Tibial nerve (tissue), 4 donors: ENCODE results near the gene MAGI1. TPM values are rescaled to one million over a fixed set of nuclear protein-coding genes. Genes with fewer than 3 reads are reported as not detected.

Experiments
- DNase-seq, 2 donors: peaks; one replicate each; pipeline ENCODE4 v3.0.0-alpha.2; 2019; ENCODE audit warnings: low spot score in 2 of 2
- H3K27ac ChIP-seq, 4 donors: fragments of 200-600 bp; sonication (generic) in 3 of 4; one replicate each; pipeline ENCODE4 v1.5.1; 2017 to 2019; ENCODE audit warnings: mild to moderate bottlenecking in 1 of 4
- H3K27me3 ChIP-seq, 2 donors: fragments of 200-600 bp; sonication (generic) in 1 of 2; one replicate each; pipeline versions ENCODE4 v1.5.1 to v1.6.0; 2017 to 2019
- H3K36me3 ChIP-seq, 3 donors: fragments of 200-600 bp; sonication (generic); one replicate each; pipeline ENCODE4 v1.5.1; 2018 to 2019
- H3K4me1 ChIP-seq, 4 donors: fragments of 200-600 bp; sonication (generic) in 3 of 4; one replicate each; pipeline ENCODE4 v1.5.1; 2017 to 2019
- H3K4me3 ChIP-seq, 4 donors: fragments of 200-600 bp; sonication (generic) in 3 of 4; one replicate each; pipeline ENCODE4 v1.5.1; 2017 to 2019; ENCODE audit warnings: mild to moderate bottlenecking in 1 of 4, moderate library complexity in 1 of 4
- H3K9me3 ChIP-seq, 4 donors: fragments of 200-600 bp; sonication (generic) in 3 of 4; one replicate each; pipeline ENCODE4 v1.5.1; 2017 to 2019
- CTCF ChIP-seq, 5 experiments: fragments of 200-600 bp in 3 of 5; fragments of 450-650 bp in 2 of 5; sonication (generic) in 3 of 5; IDR thresholded peaks; one replicate each; pipeline ENCODE4 v1.5.1; 2016 to 2019; ENCODE audit warnings: antibody characterized with exemption in 5 of 5, mild to moderate bottlenecking in 3 of 5, moderate library complexity in 2 of 5
- EP300 ChIP-seq, 2 donors: sonication (generic); formaldehyde crosslinking; IDR thresholded peaks; one replicate each; pipeline ENCODE4 v1.6.1; 2017; ENCODE audit warnings: antibody characterized with exemption in 2 of 2, mild to moderate bottlenecking in 1 of 2
- POLR2A ChIP-seq, 2 donors: fragments of 450-650 bp; IDR thresholded peaks; one replicate each; pipeline ENCODE4 v1.6.1; 2017; ENCODE audit warnings: antibody characterized with exemption in 2 of 2, mild to moderate bottlenecking in 2 of 2, moderate library complexity in 2 of 2
- whole genome bisulfite sequencing, 2 donors: methylation state at CpG; one replicate each; pipeline ENCODE4 v1.1.5; 2018; 5-methylcytosine and 5-hydroxymethylcytosine counted together
- total RNA-seq, 4 donors: library from RNA; depleted of rRNA; stranded (reverse); fragments of >200 nt; gene quantifications; one replicate each; pipeline ENCODE4 v1.1.0, GENCODE V29; 2016

The MAGI1 gene
- total RNA-seq, 4 donors from 2014 or later, result 30.6 to 52.8 (median 36.1) TPM

GRCh38 chr3:65758438-65758837, 280.3 kb downstream of the MAGI1 start:
- H3K27ac ChIP-seq, result no peak overlapping the region
- WGBS, 2 donors, result 67 to 68% methylated on average over 5 of the region's 5 CpGs

GRCh38 chr3:65752636-65753035, 286.1 kb downstream of the MAGI1 start:
- no peaks in the 10 kb centered on the region for H3K27me3 ChIP-seq
- no peaks in the 10 kb centered on the region for H3K9me3 ChIP-seq
- TF ChIP-seq POLR2A (IDR thresholded peaks at IDR 0.05) (no peak), CTCF (IDR thresholded peaks at IDR 0.05) (no peak), EP300 (IDR thresholded peaks at IDR 0.05) (no peak)
- H3K4me3 ChIP-seq, result no peak overlapping the region
- H3K36me3 ChIP-seq, result no peaks in the 10 kb centered on the region
- DNase-seq, result no peak
- 92 to 96% methylated on average over 1 of the region's 1 CpG for WGBS, 2 donors
- H3K4me1 ChIP-seq, result no peaks in the 10 kb centered on the region
- no peak overlapping the region for H3K27ac ChIP-seq

More at GRCh38 chr3:65758438-65758837, 280.3 kb downstream of the MAGI1 start:
- DNase-seq, result no peak
- H3K9me3 ChIP-seq, result no peaks in the 10 kb centered on the region
- H3K4me3 ChIP-seq, result no peak overlapping the region
- H3K36me3 ChIP-seq, result no peaks in the 10 kb centered on the region
- no peaks in the 10 kb centered on the region for H3K27me3 ChIP-seq
- H3K4me1 ChIP-seq, result peaks cover 0 to 7% (median 0%) of the 10 kb centered on the region in 4 donors
- no peak for TF ChIP-seq POLR2A (IDR thresholded peaks at IDR 0.05)
- no peak for TF ChIP-seq CTCF (IDR thresholded peaks at IDR 0.05)

GRCh38 chr3:65751123-65751700, 287.5 kb downstream of the MAGI1 start:
- WGBS, 2 donors, result 54 to 55% methylated on average over 5 of the region's 5 CpGs
- H3K27ac ChIP-seq, result no peak overlapping the region
- H3K9me3 ChIP-seq, result no peaks in the 10 kb centered on the region
- no peaks in the 10 kb centered on the region for H3K36me3 ChIP-seq
- no peaks in the 10 kb centered on the region for H3K27me3 ChIP-seq
- peak; percentile 14 to 17 for DNase-seq
- no peaks in the 10 kb centered on the region for H3K4me1 ChIP-seq
- H3K4me3 ChIP-seq, result no peak overlapping the region
- TF ChIP-seq POLR2A (IDR thresholded peaks at IDR 0.05) (no peak), CTCF (IDR thresholded peaks at IDR 0.05) (peak; percentile 45 to 60 (median 50))

GRCh38 chr3:65749066-65749465, 289.7 kb downstream of the MAGI1 start:
- TF ChIP-seq POLR2A (IDR thresholded peaks at IDR 0.05) (no peak), CTCF (IDR thresholded peaks at IDR 0.05) (no peak), EP300 (IDR thresholded peaks at IDR 0.05) (no peak)
- H3K9me3 ChIP-seq, result no peaks in the 10 kb centered on the region
- no peak overlapping the region for H3K4me3 ChIP-seq
- DNase-seq, result no peak
- no peak overlapping the region for H3K27ac ChIP-seq
- H3K4me1 ChIP-seq, result no peaks in the 10 kb centered on the region
- 89 to 100% methylated on average over 1 of the region's 1 CpG for WGBS, 2 donors
- no peaks in the 10 kb centered on the region for H3K27me3 ChIP-seq
- no peaks in the 10 kb centered on the region for H3K36me3 ChIP-seq

GRCh38 chr3:65748326-65748725, 290.4 kb downstream of the MAGI1 start:
- H3K27ac ChIP-seq, result no peak overlapping the region
- no peaks in the 10 kb centered on the region for H3K36me3 ChIP-seq
- no peaks in the 10 kb centered on the region for H3K9me3 ChIP-seq
- H3K4me3 ChIP-seq, result no peak overlapping the region
- TF ChIP-seq CTCF (IDR thresholded peaks at IDR 0.05), result no peak
- no peak for DNase-seq
- no peaks in the 10 kb centered on the region for H3K27me3 ChIP-seq
- H3K4me1 ChIP-seq, result no peaks in the 10 kb centered on the region
- 93 to 100% methylated on average over 1 of the region's 1 CpG for WGBS, 2 donors
